Loucy (cell line): ENCODE data around the gene SLC12A5.
A peak's percentile ranks its signal among the peaks of the same experiment; 100 is the strongest.
"Not testable (repeated sequence)": the region's sequence is repeated elsewhere in the genome, so short reads cannot be mapped to it uniquely, and the experiment has no call there.

ENCODE experiments used
- H2AFZ ChIP-seq: fragments of 200-600 bp; sonication (generic); 2 replicates; pipeline ENCODE4 v1.6.0; 2016; ENCODE audit warnings: antibody characterized with exemption, mild to moderate bottlenecking, low read length, moderate library complexity
- H3F3A ChIP-seq: fragments of 200-600 bp; 2 replicates; pipeline ENCODE4 v1.6.0; 2016; ENCODE audit warnings: antibody characterized with exemption, low read depth, mild to moderate bottlenecking
- H3K27me3 ChIP-seq: fragments of 200-600 bp; sonication (generic); 2 replicates; pipeline ENCODE4 v1.6.1; 2014; ENCODE audit warnings: low read length, mild to moderate bottlenecking; ENCODE audit not compliant: insufficient read depth, poor library complexity, severe bottlenecking
- H3K36me3 ChIP-seq: fragments of 200-600 bp; sonication (generic); 2 replicates; pipeline ENCODE4 v1.6.1; 2016; ENCODE audit warnings: low read length; ENCODE audit not compliant: insufficient read depth
- H3K4me1 ChIP-seq: fragments of 200-600 bp; sonication (generic); 2 replicates; pipeline ENCODE4 v1.5.1; 2014; ENCODE audit warnings: low read length, mild to moderate bottlenecking; ENCODE audit not compliant: insufficient read depth, poor library complexity, severe bottlenecking
- H3K4me2 ChIP-seq: fragments of 200-600 bp; sonication (generic); 2 replicates; pipeline ENCODE4 v1.6.0; 2014; ENCODE audit warnings: antibody characterized with exemption, low read length, low read depth, mild to moderate bottlenecking; ENCODE audit not compliant: poor library complexity, severe bottlenecking
- H3K4me3 ChIP-seq: fragments of 200-600 bp; sonication (generic); 2 replicates; pipeline ENCODE4 v1.5.1; 2014; ENCODE audit warnings: low read length, mild to moderate bottlenecking, mixed read lengths; ENCODE audit not compliant: poor library complexity, severe bottlenecking
- H3K79me2 ChIP-seq: fragments of 200-600 bp; sonication (generic); 2 replicates; pipeline ENCODE4 v1.6.1; 2014; ENCODE audit warnings: low read length; ENCODE audit not compliant: insufficient read depth
- H3K9ac ChIP-seq: fragments of 200-600 bp; sonication (generic); 2 replicates; pipeline ENCODE4 v1.6.0; 2014; ENCODE audit warnings: mild to moderate bottlenecking, low read depth, low read length, moderate library complexity; ENCODE audit not compliant: poor library complexity, severe bottlenecking
- H3K9me2 ChIP-seq: fragments of 200-600 bp; sonication (generic); replicated peaks from 2 replicates; pipeline ENCODE4 v1.6.1; 2016; ENCODE audit warnings: low read depth, low read length, mixed read lengths
- H3K9me3 ChIP-seq: fragments of 200-600 bp; sonication (generic); 2 replicates; pipeline ENCODE4 v1.6.1; 2014; ENCODE audit warnings: mild to moderate bottlenecking, antibody characterized with exemption, low read length, low read depth; ENCODE audit not compliant: insufficient read depth
- H4K20me1 ChIP-seq: fragments of 200-600 bp; sonication (generic); 2 replicates; pipeline ENCODE4 v1.6.0; 2014; ENCODE audit warnings: antibody characterized with exemption, low read length, mild to moderate bottlenecking; ENCODE audit not compliant: insufficient read depth, poor library complexity, severe bottlenecking
- CTCF ChIP-seq: fragments of 200-600 bp; sonication (generic); conservative IDR thresholded peaks from 2 replicates; pipeline ENCODE4 v1.5.1; 2014; ENCODE audit warnings: mild to moderate bottlenecking, antibody characterized with exemption, low read length
- EZH2phosphoT487 ChIP-seq: fragments of 200-600 bp; IDR thresholded peaks from 2 replicates; pipeline ENCODE4 v1.6.1; 2018; ENCODE audit warnings: antibody characterized with exemption, mild to moderate bottlenecking, moderate library complexity, borderline replicate concordance

The SLC12A5 gene

GRCh38 chr20:46093531-46093930 lies 64.5 kb downstream of the SLC12A5 start:
- Histone ChIP-seq H3K9ac (no peak overlapping the region), H3K9me2 (no peaks in the 10 kb centered on the region), H3K27me3 (peaks cover 4% of the 10 kb centered on the region), H3F3A (no peaks in the 10 kb centered on the region), H3K4me3 (no peak overlapping the region), H3K36me3 (no peaks in the 10 kb centered on the region), H2AFZ (no peak overlapping the region), H4K20me1 (peaks cover 9% of the 10 kb centered on the region), H3K79me2 (peaks cover 10% of the 10 kb centered on the region), H3K4me2 (no peak overlapping the region), H3K4me1 (no peaks in the 10 kb centered on the region), H3K9me3 (no peaks in the 10 kb centered on the region)
- TF ChIP-seq EZH2phosphoT487 (no peak), CTCF (peak; percentile 21; the same call in 1 of the 2 replicates)

GRCh38 chr20:46099491-46100287 lies 70.7 kb downstream of the SLC12A5 start:
- Histone ChIP-seq H3K36me3 (no peaks in the 10 kb centered on the region), H4K20me1 (no peaks in the 10 kb centered on the region), H3K9ac (no peak overlapping the region), H3K79me2 (no peaks in the 10 kb centered on the region), H3K4me3 (no peak overlapping the region), H3K9me2 (no peaks in the 10 kb centered on the region), H2AFZ (no peak overlapping the region), H3K9me3 (no peaks in the 10 kb centered on the region), H3F3A (no peaks in the 10 kb centered on the region), H3K4me1 (no peaks in the 10 kb centered on the region), H3K4me2 (no peak overlapping the region), H3K27me3 (no peaks in the 10 kb centered on the region)
- TF ChIP-seq CTCF, result no peak
- no peak for TF ChIP-seq EZH2phosphoT487

GRCh38 chr20:46100444-46100843 lies 71.4 kb downstream of the SLC12A5 start:
- H3K36me3 ChIP-seq, H2AFZ ChIP-seq, H4K20me1 ChIP-seq, H3F3A ChIP-seq, H3K4me1 ChIP-seq, H3K9ac ChIP-seq, H3K27me3 ChIP-seq, H3K4me2 ChIP-seq, H3K9me2 ChIP-seq, H3K4me3 ChIP-seq, H3K79me2 ChIP-seq, H3K9me3 ChIP-seq: not testable (repeated sequence)

GRCh38 chr20:46100988-46101387 lies 72.0 kb downstream of the SLC12A5 start:
- no peaks in the 10 kb centered on the region for H3K27me3 ChIP-seq
- TF ChIP-seq CTCF (no peak), EZH2phosphoT487 (no peak)
- H3K4me1 ChIP-seq, result no peaks in the 10 kb centered on the region
- no peak overlapping the region for H2AFZ ChIP-seq
- no peaks in the 10 kb centered on the region for H3K79me2 ChIP-seq
- H4K20me1 ChIP-seq, result no peaks in the 10 kb centered on the region
- no peak overlapping the region for H3K4me3 ChIP-seq
- H3K9me2 ChIP-seq, result no peaks in the 10 kb centered on the region
- no peaks in the 10 kb centered on the region for H3F3A ChIP-seq
- no peak overlapping the region for H3K4me2 ChIP-seq
- H3K9ac ChIP-seq, result no peak overlapping the region
- no peaks in the 10 kb centered on the region for H3K9me3 ChIP-seq
- no peaks in the 10 kb centered on the region for H3K36me3 ChIP-seq
